GM12891 (cell line): ENCODE data around the gene MPO.

ENCODE experiments used
- POLR2A ChIP-seq: IDR thresholded peaks from 2 replicates; pipeline ENCODE4 v1.6.1; 2011; ENCODE audit warnings: low read depth, low read length, control low read depth
- POLR2AphosphoS5 ChIP-seq: IDR thresholded peaks from 2 replicates; pipeline ENCODE4 v1.6.1; 2011; ENCODE audit warnings: low read depth, low read length, control low read depth
- POU2F2 ChIP-seq: IDR thresholded peaks from 2 replicates; pipeline ENCODE4 v1.6.1; 2011; ENCODE audit warnings: low read depth, mild to moderate bottlenecking, control low read depth, low read length, moderate library complexity
- SPI1 ChIP-seq: IDR thresholded peaks from 2 replicates; pipeline ENCODE4 v1.6.1; 2011; ENCODE audit warnings: low read depth, low read length, control low read depth
- TAF1 ChIP-seq: IDR thresholded peaks from 2 replicates; pipeline ENCODE4 v1.6.1; 2011; ENCODE audit warnings: low read depth, low read length, control low read depth

DNA sequence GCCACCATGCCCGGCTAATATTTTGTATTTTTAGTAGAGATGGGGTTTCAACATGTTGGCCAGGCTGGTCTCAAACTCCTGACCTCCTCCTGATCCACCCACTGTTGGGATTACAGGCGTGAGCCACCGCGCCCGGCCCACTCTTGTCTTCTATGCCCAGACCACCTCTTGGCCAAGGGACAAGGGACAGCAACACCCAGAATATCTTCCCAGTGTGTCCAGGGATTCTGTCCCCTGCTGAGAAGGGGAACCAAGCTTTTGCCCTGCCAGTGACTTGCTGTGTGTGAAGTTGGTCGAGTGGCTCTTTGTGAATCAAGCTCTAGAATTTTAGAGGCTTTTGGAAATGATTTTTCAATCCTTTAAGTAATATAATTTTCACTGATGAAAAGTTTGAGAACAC is 1.7 kb upstream of the MPO start:
- TF ChIP-seq POLR2A (no peak), POLR2AphosphoS5 (no peak), TAF1 (no peak), SPI1 (no peak), POU2F2 (no peak)
